HCT116 (cell line): ENCODE results near the gene CHST11. TPM values are rescaled to one million over a fixed set of nuclear protein-coding genes. Genes with fewer than 3 reads are reported as not detected.

Experiments
- ATAC-seq: fragments of 200-7000 bp; cut with Tn5 transposase; 2 replicates; pipeline ENCODE4 v1.9.1; 2020; ENCODE audit warnings: mild to moderate bottlenecking, moderate library complexity
- BruUV-seq: library from RNA; stranded (reverse); fragments of 400-500 nt; replicated peaks from 2 replicates; lab custom pipeline; 2021; lab: Mats Ljungman, UMichigan
- CTCF ChIA-PET: fragments of 300-600 bp; sonication (Branson Sonifier 250); formaldehyde crosslinking; loops from one replicate; lab custom pipeline; 2021; ENCODE audit warnings: antibody characterized with exemption; lab: Charles Lee
- POLR2A ChIA-PET: fragments of 300-600, 350-600 bp; sonication (Branson Sonifier 250); formaldehyde crosslinking; loops from one replicate; lab custom pipeline; 2021; ENCODE audit warnings: antibody characterized with exemption; lab: Charles Lee
- RAD21 ChIA-PET, 2 experiments: fragments of 300-600 bp; sonication (Branson Sonifier 250); formaldehyde crosslinking; loops; one replicate each; lab custom pipeline; 2023; ENCODE audit warnings: low total read pairs in 2 of 2; ENCODE audit not compliant: uncharacterized antibody in 2 of 2, unreplicated experiment in 2 of 2, low non-redundant PET in 1 of 2; lab: Charles Lee
- DNase-seq: peaks from one replicate; pipeline ENCODE4 v3.0.0-alpha.2; 2010; ENCODE audit warnings: low read depth, low spot score
- H2AFZ ChIP-seq: fragments of 200-600 bp; shearing (Covaris generic), sonication (generic); 2 replicates; pipeline ENCODE4 v1.6.1; 2017; ENCODE audit warnings: low read depth, mixed run types, mixed read lengths, antibody characterized with exemption, low read length; ENCODE audit not compliant: poor library complexity, severe bottlenecking
- H3K27ac ChIP-seq: 2 replicates; pipeline ENCODE4 v1.5.1; 2012; ENCODE audit warnings: low read depth, low read length
- H3K27me3 ChIP-seq: fragments of 200-600 bp; sonication (generic); 2 replicates; pipeline ENCODE4 v1.6.1; 2016; ENCODE audit warnings: mixed run types, low read length, mixed read lengths; ENCODE audit not compliant: insufficient read depth
- H3K36me3 ChIP-seq, 2 experiments: fragments of 200-500 bp in 1 of 2; fragments of 200-600 bp in 1 of 2; sonication (Bioruptor generic) in 1 of 2; sonication (generic) in 1 of 2; 2 replicates each; pipeline versions ENCODE4 v1.5.1 to v1.6.1; 2014 to 2016; ENCODE audit warnings: low read length in 2 of 2, inconsistent platforms in 1 of 2, mixed read lengths in 1 of 2, mixed run types in 1 of 2; ENCODE audit not compliant: insufficient read depth in 2 of 2, control insufficient read depth in 1 of 2
- H3K4me1 ChIP-seq, 2 experiments: fragments of 200-600 bp in 1 of 2; sonication (generic) in 1 of 2; 2 replicates each; pipeline versions ENCODE4 v1.5.1 to v1.6.1; 2012 to 2017; ENCODE audit warnings: low read length in 2 of 2, inconsistent platforms in 1 of 2, mild to moderate bottlenecking in 1 of 2, mixed read lengths in 1 of 2, mixed run types in 1 of 2, moderate library complexity in 1 of 2; ENCODE audit not compliant: insufficient read depth in 2 of 2, control insufficient read depth in 1 of 2
- H3K4me2 ChIP-seq: fragments of 200-600 bp; sonication (generic); 2 replicates; pipeline ENCODE4 v1.6.1; 2017; ENCODE audit warnings: mixed run types, low read length, mixed read lengths
- H3K4me3 ChIP-seq, 2 experiments: fragments of 200-600 bp in 1 of 2; sonication (generic) in 1 of 2; replicated peaks in 1 of 2; 2 replicates each; pipeline ENCODE4 v1.5.1; 2011 to 2016; ENCODE audit warnings: low read length in 2 of 2, control low read depth in 1 of 2, low read depth in 1 of 2, mild to moderate bottlenecking in 1 of 2, mixed read lengths in 1 of 2, mixed run types in 1 of 2
- H3K79me2 ChIP-seq: fragments of 200-600 bp; sonication (generic); 2 replicates; pipeline ENCODE4 v1.6.1; 2017; ENCODE audit warnings: mild to moderate bottlenecking, mixed run types, low read length, moderate library complexity, mixed read lengths; ENCODE audit not compliant: insufficient read depth
- H3K9ac ChIP-seq: fragments of 200-600 bp; sonication (generic); 2 replicates; pipeline ENCODE4 v1.6.1; 2016; ENCODE audit warnings: low read length, mixed read lengths
- H3K9me2 ChIP-seq: fragments of 200-600 bp; sonication (generic), shearing (Covaris generic); 2 replicates; pipeline ENCODE4 v1.6.1; 2017; ENCODE audit warnings: mixed run types, mild to moderate bottlenecking, moderate library complexity; ENCODE audit not compliant: insufficient read depth
- H3K9me3 ChIP-seq, 2 experiments: fragments of 200-500 bp in 1 of 2; fragments of 200-600 bp in 1 of 2; sonication (Bioruptor generic) in 1 of 2; sonication (generic) in 1 of 2; 2 replicates each; pipeline ENCODE4 v1.6.1; 2014 to 2017; ENCODE audit warnings: low read length in 2 of 2, mixed read lengths in 2 of 2, inconsistent platforms in 1 of 2, low read depth in 1 of 2, mild to moderate bottlenecking in 1 of 2, mixed run types in 1 of 2, moderate library complexity in 1 of 2; ENCODE audit not compliant: control insufficient read depth in 1 of 2, insufficient read depth in 1 of 2
- H4K20me1 ChIP-seq: fragments of 200-600 bp; sonication (generic), shearing (Covaris generic); 2 replicates; pipeline ENCODE4 v1.6.1; 2017; ENCODE audit warnings: mixed run types, mild to moderate bottlenecking, moderate library complexity; ENCODE audit not compliant: insufficient read depth
- CEBPB ChIP-seq: IDR thresholded peaks from 2 replicates; pipeline ENCODE4 v1.6.1; 2012; ENCODE audit warnings: low read depth
- EGR1 ChIP-seq: IDR thresholded peaks from 2 replicates; pipeline ENCODE4 v1.6.1; 2012; ENCODE audit warnings: low read depth
- ELF1 ChIP-seq: IDR thresholded peaks from 2 replicates; pipeline ENCODE4 v1.6.1; 2012; ENCODE audit warnings: low read depth, borderline replicate concordance
- EZH2 ChIP-seq: fragments of 200-600 bp; sonication (generic); IDR thresholded peaks from 2 replicates; pipeline ENCODE4 v1.6.1; 2017; ENCODE audit warnings: antibody characterized with exemption, mixed run types
- FOSL1 ChIP-seq: IDR thresholded peaks from 2 replicates; pipeline ENCODE4 v1.6.1; 2012; ENCODE audit warnings: low read depth
- JUND ChIP-seq: IDR thresholded peaks from 2 replicates; pipeline ENCODE4 v1.6.1; 2012
- POLR2AphosphoS5 ChIP-seq: IDR thresholded peaks from 2 replicates; pipeline ENCODE4 v1.6.1; 2011; ENCODE audit warnings: mild to moderate bottlenecking, low read depth, low read length, moderate library complexity
- RAD21 ChIP-seq: IDR thresholded peaks from 2 replicates; pipeline ENCODE4 v1.6.1; 2012; ENCODE audit warnings: low read depth, mild to moderate bottlenecking
- SP1 ChIP-seq: IDR thresholded peaks from 2 replicates; pipeline ENCODE4 v1.6.1; 2012; ENCODE audit warnings: low read depth
- SRF ChIP-seq: IDR thresholded peaks from 2 replicates; pipeline ENCODE4 v1.6.1; 2012; ENCODE audit warnings: low read depth
- TCF7L2 ChIP-seq: IDR thresholded peaks from 2 replicates; pipeline ENCODE4 v1.7.0; 2011; ENCODE audit warnings: borderline replicate concordance, inconsistent platforms; ENCODE audit not compliant: insufficient read depth, insufficient read length; ENCODE audit errors: extremely low read depth
- ZFX ChIP-seq: fragments of 450-650 bp; IDR thresholded peaks from 2 replicates; pipeline ENCODE4 v1.6.1; 2017
- ZNF274 ChIP-seq: fragments of 200-500 bp; sonication (Bioruptor generic); IDR thresholded peaks from 2 replicates; pipeline ENCODE4 v1.6.1; 2014; ENCODE audit warnings: mild to moderate bottlenecking, low read depth, low read length, inconsistent platforms
- intact Hi-C: fragments of 100-400 bp; cut with micrococcal nuclease; formaldehyde crosslinking; loops from 2 replicates; pipeline ENCODE4 v1.10.0; 2022
- total RNA-seq: library from RNA; stranded (reverse); gene quantifications from one replicate; pipeline ENCODE4 v1.2.1, GENCODE V29; 2021; ENCODE audit not compliant: unreplicated experiment
- TF ChIP-seq, protein P1 (sequence below): IDR thresholded peaks from 2 replicates; pipeline ENCODE4 v1.6.1; 2011; ENCODE audit warnings: mild to moderate bottlenecking, low read length, moderate library complexity; ENCODE audit not compliant: insufficient replicate concordance; ENCODE audit errors: extremely low read depth
- TF ChIP-seq, protein P2 (sequence below), 3 experiments: fragments of 200-600 bp in 1 of 3; sonication (generic) in 1 of 3; IDR thresholded peaks in 2 of 3; conservative IDR thresholded peaks in 1 of 3; 2 replicates each; pipeline ENCODE4 v1.5.1; 2012 to 2017; ENCODE audit warnings: low read depth in 2 of 3, low read length in 2 of 3, antibody characterized with exemption in 1 of 3, borderline replicate concordance in 1 of 3, control low read depth in 1 of 3, mild to moderate bottlenecking in 1 of 3, mixed read lengths in 1 of 3, mixed run types in 1 of 3, moderate library complexity in 1 of 3; ENCODE audit not compliant: insufficient read depth in 1 of 3
- TF ChIP-seq, protein P3 (sequence below): IDR thresholded peaks from 2 replicates; pipeline ENCODE4 v1.6.1; 2012; ENCODE audit warnings: low read depth

CHST11 gene
- total RNA-seq, 1 experiment from 2014 or later = 10.1 TPM

DNA sequence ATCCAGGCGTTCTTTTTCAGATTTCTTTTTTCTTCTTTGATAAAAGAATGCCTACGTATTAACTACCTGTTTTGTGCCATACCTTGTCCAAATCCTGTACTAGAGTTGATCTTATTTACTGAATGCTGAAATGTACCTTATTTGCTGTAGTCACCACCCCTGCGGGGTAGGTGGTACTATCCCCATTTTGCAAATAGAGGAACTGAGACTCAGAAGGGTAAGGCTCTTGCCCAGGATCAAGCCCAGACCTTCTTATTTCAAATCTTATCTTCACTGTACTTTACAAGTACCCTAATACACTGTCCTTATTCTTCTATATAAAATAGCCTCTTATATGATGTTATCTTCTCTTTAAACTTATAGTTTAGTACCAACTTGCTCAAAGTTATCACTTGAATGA is 294.8 kb downstream of the CHST11 start:
- H4K20me1 ChIP-seq = no peaks in the 10 kb centered on the region
- ATAC-seq = no peak
- H3K27me3 ChIP-seq = no peaks in the 10 kb centered on the region
- no peak overlapping the region for H3K4me2 ChIP-seq
- H3K36me3 ChIP-seq = no peaks in the 10 kb centered on the region
- H3K9me3 ChIP-seq = no peaks in the 10 kb centered on the region
- H3K9me2 ChIP-seq = no peaks in the 10 kb centered on the region
- H3K79me2 ChIP-seq = no peaks in the 10 kb centered on the region
- ChIA-PET RAD21 (no interaction called here), CTCF (no interaction called here)
- no peak overlapping the region for H3K9ac ChIP-seq
- TF ChIP-seq SRF (no peak), SP1 (no peak), CEBPB (no peak), JUND (no peak), POLR2AphosphoS5 (no peak), EGR1 (no peak), FOSL1 (no peak), EZH2 (no peak), ZNF274 (no peak), ELF1 (no peak), TCF7L2 (no peak), RAD21 (no peak), ZFX (no peak)
- TF ChIP-seq, protein P1, sequence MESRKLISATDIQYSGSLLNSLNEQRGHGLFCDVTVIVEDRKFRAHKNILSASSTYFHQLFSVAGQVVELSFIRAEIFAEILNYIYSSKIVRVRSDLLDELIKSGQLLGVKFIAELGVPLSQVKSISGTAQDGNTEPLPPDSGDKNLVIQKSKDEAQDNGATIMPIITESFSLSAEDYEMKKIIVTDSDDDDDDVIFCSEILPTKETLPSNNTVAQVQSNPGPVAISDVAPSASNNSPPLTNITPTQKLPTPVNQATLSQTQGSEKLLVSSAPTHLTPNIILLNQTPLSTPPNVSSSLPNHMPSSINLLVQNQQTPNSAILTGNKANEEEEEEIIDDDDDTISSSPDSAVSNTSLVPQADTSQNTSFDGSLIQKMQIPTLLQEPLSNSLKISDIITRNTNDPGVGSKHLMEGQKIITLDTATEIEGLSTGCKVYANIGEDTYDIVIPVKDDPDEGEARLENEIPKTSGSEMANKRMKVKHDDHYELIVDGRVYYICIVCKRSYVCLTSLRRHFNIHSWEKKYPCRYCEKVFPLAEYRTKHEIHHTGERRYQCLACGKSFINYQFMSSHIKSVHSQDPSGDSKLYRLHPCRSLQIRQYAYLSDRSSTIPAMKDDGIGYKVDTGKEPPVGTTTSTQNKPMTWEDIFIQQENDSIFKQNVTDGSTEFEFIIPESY = no peak
- TF ChIP-seq, protein P2, sequence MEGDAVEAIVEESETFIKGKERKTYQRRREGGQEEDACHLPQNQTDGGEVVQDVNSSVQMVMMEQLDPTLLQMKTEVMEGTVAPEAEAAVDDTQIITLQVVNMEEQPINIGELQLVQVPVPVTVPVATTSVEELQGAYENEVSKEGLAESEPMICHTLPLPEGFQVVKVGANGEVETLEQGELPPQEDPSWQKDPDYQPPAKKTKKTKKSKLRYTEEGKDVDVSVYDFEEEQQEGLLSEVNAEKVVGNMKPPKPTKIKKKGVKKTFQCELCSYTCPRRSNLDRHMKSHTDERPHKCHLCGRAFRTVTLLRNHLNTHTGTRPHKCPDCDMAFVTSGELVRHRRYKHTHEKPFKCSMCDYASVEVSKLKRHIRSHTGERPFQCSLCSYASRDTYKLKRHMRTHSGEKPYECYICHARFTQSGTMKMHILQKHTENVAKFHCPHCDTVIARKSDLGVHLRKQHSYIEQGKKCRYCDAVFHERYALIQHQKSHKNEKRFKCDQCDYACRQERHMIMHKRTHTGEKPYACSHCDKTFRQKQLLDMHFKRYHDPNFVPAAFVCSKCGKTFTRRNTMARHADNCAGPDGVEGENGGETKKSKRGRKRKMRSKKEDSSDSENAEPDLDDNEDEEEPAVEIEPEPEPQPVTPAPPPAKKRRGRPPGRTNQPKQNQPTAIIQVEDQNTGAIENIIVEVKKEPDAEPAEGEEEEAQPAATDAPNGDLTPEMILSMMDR (IDR thresholded peaks at IDR 0.05 in 2 of 3, conservative IDR thresholded peaks at IDR 0.05 in 1 of 3; ENCODE audit: borderline replicate concordance in 1 of 3, insufficient read depth in 1 of 3, low read depth in 2 of 3, low read length in 2 of 3) = no peak
- TF ChIP-seq, protein P3, sequence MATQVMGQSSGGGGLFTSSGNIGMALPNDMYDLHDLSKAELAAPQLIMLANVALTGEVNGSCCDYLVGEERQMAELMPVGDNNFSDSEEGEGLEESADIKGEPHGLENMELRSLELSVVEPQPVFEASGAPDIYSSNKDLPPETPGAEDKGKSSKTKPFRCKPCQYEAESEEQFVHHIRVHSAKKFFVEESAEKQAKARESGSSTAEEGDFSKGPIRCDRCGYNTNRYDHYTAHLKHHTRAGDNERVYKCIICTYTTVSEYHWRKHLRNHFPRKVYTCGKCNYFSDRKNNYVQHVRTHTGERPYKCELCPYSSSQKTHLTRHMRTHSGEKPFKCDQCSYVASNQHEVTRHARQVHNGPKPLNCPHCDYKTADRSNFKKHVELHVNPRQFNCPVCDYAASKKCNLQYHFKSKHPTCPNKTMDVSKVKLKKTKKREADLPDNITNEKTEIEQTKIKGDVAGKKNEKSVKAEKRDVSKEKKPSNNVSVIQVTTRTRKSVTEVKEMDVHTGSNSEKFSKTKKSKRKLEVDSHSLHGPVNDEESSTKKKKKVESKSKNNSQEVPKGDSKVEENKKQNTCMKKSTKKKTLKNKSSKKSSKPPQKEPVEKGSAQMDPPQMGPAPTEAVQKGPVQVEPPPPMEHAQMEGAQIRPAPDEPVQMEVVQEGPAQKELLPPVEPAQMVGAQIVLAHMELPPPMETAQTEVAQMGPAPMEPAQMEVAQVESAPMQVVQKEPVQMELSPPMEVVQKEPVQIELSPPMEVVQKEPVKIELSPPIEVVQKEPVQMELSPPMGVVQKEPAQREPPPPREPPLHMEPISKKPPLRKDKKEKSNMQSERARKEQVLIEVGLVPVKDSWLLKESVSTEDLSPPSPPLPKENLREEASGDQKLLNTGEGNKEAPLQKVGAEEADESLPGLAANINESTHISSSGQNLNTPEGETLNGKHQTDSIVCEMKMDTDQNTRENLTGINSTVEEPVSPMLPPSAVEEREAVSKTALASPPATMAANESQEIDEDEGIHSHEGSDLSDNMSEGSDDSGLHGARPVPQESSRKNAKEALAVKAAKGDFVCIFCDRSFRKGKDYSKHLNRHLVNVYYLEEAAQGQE = no peak
- TF ChIP-seq, all 23 proteins: peak for 0
- Histone ChIP-seq H3K27ac (no peak overlapping the region), H3K4me1 (peaks cover 0 to 9% of the 10 kb centered on the region in 2 experiments; a peak in 2 of 4 replicates), H2AFZ (no peak overlapping the region), H3K4me3 (no peak overlapping the region)
- intact Hi-C loops = no loop called here
- BruUV-seq = no TSS peak
- DNase-seq = no peak
- POLR2A ChIA-PET = no interaction called here
